22Rv1 (cell line): ENCODE results near the gene ZFY.

Experiments
- H3K27ac ChIP-seq: fragments of 450-650 bp; 2 replicates; pipeline ENCODE4 v1.5.1; 2017
- CTCF ChIP-seq: fragments of 450-650 bp; IDR thresholded peaks from 2 replicates; pipeline ENCODE4 v1.5.1; 2017; ENCODE audit warnings: mild to moderate bottlenecking
- ZFX ChIP-seq: fragments of 450-650 bp; IDR thresholded peaks from 2 replicates; pipeline ENCODE4 v1.6.1; 2017; ENCODE audit warnings: antibody characterized with exemption, borderline replicate concordance

ZFY gene

GRCh38 chrY:2952912-2953311 lies 17.7 kb downstream of the ZFY start:
- no peak overlapping the region for H3K27ac ChIP-seq
- TF ChIP-seq ZFX (no peak), CTCF (no peak)

GRCh38 chrY:2954735-2955134 lies 19.6 kb downstream of the ZFY start:
- H3K27ac ChIP-seq = no peak overlapping the region
- TF ChIP-seq ZFX = no peak
- TF ChIP-seq CTCF = no peak

- H3K27ac ChIP-seq = no peak overlapping the region
- TF ChIP-seq ZFX (no peak), CTCF (no peak)
These were observed 20.4 kb downstream of the ZFY start for GRCh38 chrY:2955561-2955960.

- H3K27ac ChIP-seq = no peak overlapping the region
- TF ChIP-seq ZFX (no peak), CTCF (no peak)
These were observed 26.9 kb downstream of the ZFY start for GRCh38 chrY:2962061-2962460.

- TF ChIP-seq ZFX = no peak
- no peak for TF ChIP-seq CTCF
- H3K27ac ChIP-seq = no peak overlapping the region
These were observed 29.6 kb downstream of the ZFY start for GRCh38 chrY:2964814-2965213.

- H3K27ac ChIP-seq = no peak overlapping the region
- TF ChIP-seq ZFX (no peak), CTCF (no peak)
These were observed 30.4 kb downstream of the ZFY start for GRCh38 chrY:2965629-2966028.

GRCh38 chrY:2969561-2969960 lies 34.4 kb downstream of the ZFY start:
- H3K27ac ChIP-seq = no peak overlapping the region

More at GRCh38 chrY:2969561-2969960, 34.4 kb downstream of the ZFY start:
- TF ChIP-seq CTCF = no peak
- no peak for TF ChIP-seq ZFX
